IMR-90 (cell line): Measurements from ENCODE around the gene DPF3. TPM values are rescaled to one million over a fixed set of nuclear protein-coding genes. Genes with fewer than 3 reads are reported as not detected.

Experiments used
- ATAC-seq: fragments of 200-7000 bp; cut with Tn5 transposase; 2 replicates; pipeline ENCODE4 v1.9.1; 2020; ENCODE audit warnings: low read depth, mild to moderate bottlenecking, moderate library complexity
- BruUV-seq: library from RNA; stranded (reverse); fragments of 400-500 nt; replicated peaks from 2 replicates; lab custom pipeline; 2021; lab: Mats Ljungman, UMichigan
- CTCF ChIA-PET: fragments of 300-600 bp; formaldehyde crosslinking; extraction: SDS; loops from one replicate; lab custom pipeline; 2021; ENCODE audit warnings: antibody characterized with exemption; lab: Yijun Ruan, JAX
- POLR2A ChIA-PET: fragments of 300-600 bp; sonication (Branson Sonifier 250); formaldehyde crosslinking; loops from one replicate; lab custom pipeline; 2022; ENCODE audit warnings: antibody characterized with exemption; ENCODE audit not compliant: unreplicated experiment; lab: Charles Lee
- DNase-seq: peaks from one replicate; pipeline ENCODE4 v3.0.0; 2013
- H2AFZ ChIP-seq: replicated peaks from 2 replicates; pipeline ENCODE3; 2013; ENCODE audit warnings: low read length, mild to moderate bottlenecking; ENCODE audit not compliant: poor library complexity
- H2AK5ac ChIP-seq: 2 replicates; pipeline ENCODE4 v1.6.1; 2013; ENCODE audit warnings: low read depth, low read length, inconsistent platforms
- H2AK9ac ChIP-seq: replicated peaks from 2 replicates; pipeline ENCODE3; 2013; ENCODE audit warnings: mild to moderate bottlenecking, low read depth, low read length, moderate library complexity; ENCODE audit not compliant: poor library complexity
- H2BK120ac ChIP-seq: 2 replicates; pipeline ENCODE4 v1.6.1; 2013; ENCODE audit warnings: low read depth, low read length, inconsistent platforms
- H2BK15ac ChIP-seq: 3 replicates; pipeline ENCODE4 v1.6.1; 2013; ENCODE audit warnings: low read depth, low read length, inconsistent platforms
- H2BK20ac ChIP-seq: 2 replicates; pipeline ENCODE4 v1.6.1; 2013; ENCODE audit warnings: low read depth, mild to moderate bottlenecking, inconsistent platforms, low read length, moderate library complexity
- H2BK5ac ChIP-seq: 2 replicates; pipeline ENCODE4 v1.6.1; 2013; ENCODE audit warnings: mild to moderate bottlenecking, low read depth, low read length, inconsistent platforms; ENCODE audit not compliant: poor library complexity, severe bottlenecking
- H3K14ac ChIP-seq: replicated peaks from 2 replicates; pipeline ENCODE4 v1.6.1; 2013; ENCODE audit warnings: low read depth, low read length, inconsistent platforms
- H3K18ac ChIP-seq: 2 replicates; pipeline ENCODE4 v1.6.1; 2013; ENCODE audit warnings: low read depth, low read length, control low read depth
- H3K23ac ChIP-seq: 2 replicates; pipeline ENCODE4 v1.6.1; 2013; ENCODE audit warnings: low read depth, low read length, inconsistent platforms
- H3K27ac ChIP-seq: 2 replicates; pipeline ENCODE4 v1.5.1; 2013; ENCODE audit warnings: mild to moderate bottlenecking, control low read depth, low read length; ENCODE audit not compliant: insufficient read depth
- H3K27me3 ChIP-seq: 2 replicates; pipeline ENCODE4 v1.6.1; 2013; ENCODE audit warnings: low read length; ENCODE audit not compliant: control insufficient read depth, insufficient read depth
- H3K36me3 ChIP-seq: 2 replicates; pipeline ENCODE4 v1.6.1; 2013; ENCODE audit warnings: low read length, mixed read lengths; ENCODE audit not compliant: control insufficient read depth, insufficient read depth
- H3K4ac ChIP-seq: 2 replicates; pipeline ENCODE4 v1.6.1; 2013; ENCODE audit warnings: low read depth, low read length, inconsistent platforms
- H3K4me1 ChIP-seq: 2 replicates; pipeline ENCODE4 v1.6.1; 2013; ENCODE audit warnings: low read length, mixed read lengths; ENCODE audit not compliant: control insufficient read depth, insufficient read depth
- H3K4me2 ChIP-seq: 2 replicates; pipeline ENCODE4 v1.6.1; 2013; ENCODE audit warnings: low read depth, mild to moderate bottlenecking, control low read depth, low read length, moderate library complexity
- H3K4me3 ChIP-seq: 2 replicates; pipeline ENCODE4 v1.5.1; 2013; ENCODE audit warnings: low read depth, mild to moderate bottlenecking, control low read depth, low read length, moderate library complexity; ENCODE audit not compliant: insufficient read depth
- H3K56ac ChIP-seq: 2 replicates; pipeline ENCODE4 v1.6.1; 2013; ENCODE audit warnings: low read length, inconsistent platforms; ENCODE audit not compliant: insufficient read depth; ENCODE audit errors: extremely low read depth
- H3K79me1 ChIP-seq, 2 experiments: 2 replicates each; pipeline ENCODE4 v1.6.1; 2013; ENCODE audit warnings: low read length in 2 of 2, inconsistent platforms in 1 of 2, low read depth in 1 of 2
- H3K9ac ChIP-seq: 2 replicates; pipeline ENCODE4 v1.6.1; 2013; ENCODE audit warnings: low read depth, low read length, control low read depth
- H3K9me1 ChIP-seq: 2 replicates; pipeline ENCODE4 v1.6.1; 2013; ENCODE audit warnings: low read length, inconsistent platforms; ENCODE audit not compliant: insufficient read depth
- H3K9me3 ChIP-seq: 2 replicates; pipeline ENCODE4 v1.6.1; 2013; ENCODE audit warnings: low read length; ENCODE audit not compliant: control insufficient read depth, insufficient read depth
- H4K20me1 ChIP-seq: 2 replicates; pipeline ENCODE4 v1.6.1; 2013; ENCODE audit warnings: low read length, inconsistent platforms; ENCODE audit not compliant: insufficient read depth
- H4K5ac ChIP-seq: 2 replicates; pipeline ENCODE4 v1.6.1; 2013; ENCODE audit warnings: mild to moderate bottlenecking, low read depth, low read length, control low read depth
- H4K8ac ChIP-seq, 2 experiments: 2 replicates each; pipeline ENCODE4 v1.6.1; 2013; ENCODE audit warnings: low read depth in 2 of 2, low read length in 2 of 2, control low read depth in 1 of 2, inconsistent platforms in 1 of 2
- H4K91ac ChIP-seq: 2 replicates; pipeline ENCODE4 v1.6.1; 2013; ENCODE audit warnings: low read depth, low read length, inconsistent platforms; ENCODE audit not compliant: insufficient read depth
- BHLHE40 ChIP-seq: fragments of 150-350 bp; IDR thresholded peaks from 2 replicates; pipeline ENCODE4 v1.6.1; 2016; ENCODE audit warnings: mild to moderate bottlenecking, low read depth, low read length
- CHD1 ChIP-seq: IDR thresholded peaks from 2 replicates; pipeline ENCODE4 v1.6.1; 2012; ENCODE audit warnings: low read depth, low read length, improper control_type of control experiment
- CTCF ChIP-seq: conservative IDR thresholded peaks from 2 replicates; pipeline ENCODE4 v1.5.1; 2012; ENCODE audit warnings: mild to moderate bottlenecking, low read depth, low read length, improper control_type of control experiment
- FOS ChIP-seq: fragments of 150-350 bp; IDR thresholded peaks from 2 replicates; pipeline ENCODE4 v1.6.1; 2016; ENCODE audit warnings: low read depth, low read length
- MAFK ChIP-seq: IDR thresholded peaks from 2 replicates; pipeline ENCODE4 v1.6.1; 2012; ENCODE audit warnings: low read depth, low read length, improper control_type of control experiment
- MXI1 ChIP-seq: IDR thresholded peaks from 2 replicates; pipeline ENCODE4 v1.6.1; 2012; ENCODE audit warnings: low read depth, mild to moderate bottlenecking, low read length, moderate library complexity, borderline replicate concordance
- NFE2L2 ChIP-seq: fragments of 150-350 bp; IDR thresholded peaks from 2 replicates; pipeline ENCODE4 v1.6.1; 2016; ENCODE audit warnings: low read depth, mild to moderate bottlenecking, low read length
- RCOR1 ChIP-seq: IDR thresholded peaks from 2 replicates; pipeline ENCODE4 v1.6.1; 2012; ENCODE audit warnings: mild to moderate bottlenecking, low read length, improper control_type of control experiment; ENCODE audit not compliant: insufficient replicate concordance
- RFX5 ChIP-seq: IDR thresholded peaks from 2 replicates; pipeline ENCODE4 v1.8.0; 2012; ENCODE audit warnings: low read depth, mild to moderate bottlenecking, low read length, moderate library complexity
- SMC3 ChIP-seq: fragments of 150-350 bp; IDR thresholded peaks from 2 replicates; pipeline ENCODE4 v1.6.1; 2016; ENCODE audit warnings: low read depth, mild to moderate bottlenecking, antibody characterized with exemption, low read length, moderate library complexity
- WGBS, 2 experiments: methylation state at CpG; one replicate each; pipeline versions ENCODE4 v1.1.5 to v1.1.7; 2013; ENCODE audit warnings: missing lambda C conversion rate in 2 of 2; ENCODE audit not compliant: insufficient read length in 1 of 2; ENCODE audit errors: extremely low coverage in 2 of 2; 5-methylcytosine and 5-hydroxymethylcytosine counted together
- dilution Hi-C: fragments of 300-500 bp; cut with HindIII; formaldehyde crosslinking; loops from one replicate; pipeline ENCODE4 v1.14.3; 2018; ENCODE audit warnings: low sequenced_read_pairs; ENCODE audit not compliant: unreplicated experiment
- in situ Hi-C: fragments of 300-500 bp; cut with MboI; formaldehyde crosslinking; loops from 3 replicates; pipeline ENCODE4 v1.14.3; 2019; ENCODE audit warnings: low sequenced_read_pairs, inconsistent platforms, mixed read lengths
- intact Hi-C: fragments of 100-400 bp; cut with micrococcal nuclease; formaldehyde crosslinking; loops from 2 replicates; pipeline ENCODE4 v1.10.0; 2022
- polyA plus RNA-seq, 3 experiments: library from polyadenylated mRNA; depleted of rRNA; stranded (reverse); fragments of >200 nt; gene quantifications; 2 replicates each; pipeline ENCODE4 v1.2.3, GENCODE V29; 2012; ENCODE audit warnings: low replicate concordance in 1 of 3
- total RNA-seq: library from RNA; depleted of rRNA; stranded (reverse); fragments of >200 nt; gene quantifications from 2 replicates; pipeline ENCODE4 v1.2.3, GENCODE V29; 2012
- TF ChIP-seq, protein P1 (sequence below): fragments of 150-350 bp; IDR thresholded peaks from 2 replicates; pipeline ENCODE4 v1.6.1; 2016; ENCODE audit warnings: low read depth, mild to moderate bottlenecking, low read length, moderate library complexity, borderline replicate concordance
- TF ChIP-seq, protein P2 (sequence below): fragments of 150-350 bp; IDR thresholded peaks from 2 replicates; pipeline ENCODE4 v1.6.1; 2017; ENCODE audit warnings: mild to moderate bottlenecking, antibody characterized with exemption, low read length, low read depth

Gene DPF3
- total and polyA plus RNA-seq, 2 of the 4 experiments (the other 2 are of a cell fraction), result 30.5 to 32.8 TPM

DNA sequence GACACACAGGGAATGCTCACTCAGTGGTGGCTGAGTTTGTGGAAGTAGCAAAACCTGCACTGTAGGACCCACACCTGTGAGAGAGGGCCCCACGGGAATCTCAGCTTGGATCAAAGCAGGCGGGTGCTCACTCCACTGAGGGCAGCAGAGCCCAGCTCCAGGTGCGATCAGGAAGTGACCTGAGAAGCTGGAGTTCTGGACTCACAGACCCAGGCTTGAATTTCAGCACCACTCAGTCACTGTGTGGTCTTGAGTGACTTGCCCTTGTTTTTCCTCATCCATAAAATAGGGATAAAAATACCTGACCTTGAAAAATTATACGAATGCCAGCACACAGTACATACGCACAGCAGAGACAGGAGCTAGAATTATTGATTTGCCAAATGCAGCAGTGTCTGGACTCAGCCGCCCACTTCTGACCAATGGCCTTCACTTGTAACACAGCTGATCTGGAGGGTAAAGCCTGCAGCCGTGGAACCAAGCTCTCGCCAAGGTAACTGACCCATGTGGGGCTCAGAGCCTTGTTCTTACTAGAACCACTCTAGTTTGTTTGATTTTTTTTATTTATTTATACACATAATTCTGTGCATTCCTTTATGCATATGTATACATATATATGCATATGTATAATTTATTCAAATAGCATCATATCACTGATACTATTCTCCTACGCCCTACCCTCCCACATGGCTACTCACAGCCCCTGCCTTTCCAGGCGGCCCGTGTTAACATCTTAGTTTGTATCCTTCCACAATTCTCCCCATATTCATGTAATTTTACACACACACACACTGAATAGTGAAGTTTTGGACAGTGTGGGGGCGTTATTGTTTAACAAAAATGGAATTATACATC, 53.9 kb downstream of the DPF3 start (continued):
- TF ChIP-seq SMC3, result no peak

- Histone ChIP-seq H3K23ac (no peak overlapping the region), H3K36me3 (peaks cover 2% of the 10 kb centered on the region; the same call in 1 of the 2 replicates), H4K20me1 (peaks cover 11% of the 10 kb centered on the region), H3K4me1 (no peaks in the 10 kb centered on the region), H2AFZ (no peak overlapping the region), H3K9me1 (peaks cover 8% of the 10 kb centered on the region; the same call in 1 of the 2 replicates), H3K9me3 (no peaks in the 10 kb centered on the region), H3K9ac (no peak overlapping the region), H4K91ac (no peak overlapping the region), H3K4me3 (no peak overlapping the region), H2AK5ac (no peak overlapping the region), H4K8ac (no peak overlapping the region), H2BK5ac (no peak overlapping the region), H3K27me3 (no peaks in the 10 kb centered on the region), H2BK20ac (no peak overlapping the region), H4K5ac (no peak overlapping the region), H2BK15ac (no peak overlapping the region), H2BK120ac (no peak overlapping the region), H3K18ac (no peak overlapping the region), H3K79me1 (peaks cover 53% of the 10 kb centered on the region in 2 experiments), H3K4me2 (no peak overlapping the region), H2AK9ac (no peak overlapping the region), H3K56ac (no peak overlapping the region), H3K14ac (no peak overlapping the region), H3K4ac (no peak overlapping the region), H3K27ac (no peak overlapping the region)
- ChIA-PET POLR2A (no interaction called here), CTCF (no interaction called here)
- no TSS peak for BruUV-seq
- no peak for DNase-seq
- in situ Hi-C loops, result no loop called here
- 97% methylated on average over 10 of the region's 12 CpGs; no CpG with 5 or more reads in 1 of the 2 experiments for WGBS, 2 experiments
- dilution Hi-C loops, result no loop called here
- ATAC-seq, result no peak
- intact Hi-C loops, result no loop called here
- TF ChIP-seq, protein P1, sequence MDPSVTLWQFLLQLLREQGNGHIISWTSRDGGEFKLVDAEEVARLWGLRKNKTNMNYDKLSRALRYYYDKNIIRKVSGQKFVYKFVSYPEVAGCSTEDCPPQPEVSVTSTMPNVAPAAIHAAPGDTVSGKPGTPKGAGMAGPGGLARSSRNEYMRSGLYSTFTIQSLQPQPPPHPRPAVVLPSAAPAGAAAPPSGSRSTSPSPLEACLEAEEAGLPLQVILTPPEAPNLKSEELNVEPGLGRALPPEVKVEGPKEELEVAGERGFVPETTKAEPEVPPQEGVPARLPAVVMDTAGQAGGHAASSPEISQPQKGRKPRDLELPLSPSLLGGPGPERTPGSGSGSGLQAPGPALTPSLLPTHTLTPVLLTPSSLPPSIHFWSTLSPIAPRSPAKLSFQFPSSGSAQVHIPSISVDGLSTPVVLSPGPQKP, result no peak
- TF ChIP-seq, protein P2, sequence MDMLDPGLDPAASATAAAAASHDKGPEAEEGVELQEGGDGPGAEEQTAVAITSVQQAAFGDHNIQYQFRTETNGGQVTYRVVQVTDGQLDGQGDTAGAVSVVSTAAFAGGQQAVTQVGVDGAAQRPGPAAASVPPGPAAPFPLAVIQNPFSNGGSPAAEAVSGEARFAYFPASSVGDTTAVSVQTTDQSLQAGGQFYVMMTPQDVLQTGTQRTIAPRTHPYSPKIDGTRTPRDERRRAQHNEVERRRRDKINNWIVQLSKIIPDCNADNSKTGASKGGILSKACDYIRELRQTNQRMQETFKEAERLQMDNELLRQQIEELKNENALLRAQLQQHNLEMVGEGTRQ, result no peak
- TF ChIP-seq FOS (no peak), RFX5 (no peak), NFE2L2 (no peak), MXI1 (no peak), MAFK (no peak), RCOR1 (no peak), BHLHE40 (no peak), CTCF (no peak), CHD1 (no peak)
Observed at GRCh38 chr14:72839351-72839750, 54.5 kb downstream of the DPF3 start.
